ENCODE data around the gene BRD3.
"Not testable (repeated sequence)": the region's sequence is repeated elsewhere in the genome, so short reads cannot be mapped to it uniquely, and the experiment has no call there.

The BRD3 gene

DNA sequence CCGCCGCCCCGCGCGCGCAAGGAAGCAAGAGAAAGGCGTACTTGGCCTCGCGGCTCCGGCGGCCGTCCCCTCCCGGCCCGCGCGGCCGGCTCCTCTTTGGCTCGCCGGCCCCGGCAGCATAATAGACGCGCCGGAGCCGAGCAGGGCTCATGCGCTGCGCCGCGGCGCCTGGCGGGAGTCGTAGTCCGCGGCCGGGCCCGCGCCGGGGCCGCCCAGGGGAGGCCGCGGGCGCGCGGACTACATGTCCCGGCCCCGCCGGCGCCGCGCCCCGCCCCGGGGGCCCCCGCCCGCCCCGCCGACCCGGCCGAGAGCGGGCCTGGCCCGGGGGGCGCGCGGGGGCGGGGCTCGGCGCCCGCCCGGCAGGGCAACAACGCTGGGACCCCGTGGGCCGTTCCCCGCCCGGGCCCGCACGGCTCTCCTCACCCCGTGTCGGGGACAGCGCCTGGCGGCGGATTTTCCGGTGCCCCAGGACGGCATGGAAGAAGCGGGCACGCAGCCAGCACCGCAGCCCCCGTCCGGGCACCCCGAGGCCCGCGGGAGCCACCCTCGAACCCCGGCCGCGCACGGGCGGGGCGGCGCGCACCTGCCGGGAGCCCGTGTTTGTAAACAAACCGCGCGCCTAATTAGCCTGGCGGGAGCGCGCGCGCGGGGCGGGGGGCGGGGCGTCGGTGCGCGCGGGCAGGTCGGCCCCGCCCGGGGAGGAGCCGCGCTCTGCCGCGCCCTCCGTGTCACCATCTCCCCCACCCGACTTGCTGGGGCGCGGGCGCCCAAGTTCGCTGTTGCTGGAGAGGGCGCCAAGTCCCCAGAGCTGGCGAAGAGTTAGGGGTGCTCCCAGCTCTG, at the start of gene BRD3:
TSS of gene BRD3 (minus strand) at position 123 of the 840 bp plus-strand sequence. CDS start 14,549 bp downstream, outside the sequence.
- DNase-seq: peak; percentile 64 to 83

DNA sequence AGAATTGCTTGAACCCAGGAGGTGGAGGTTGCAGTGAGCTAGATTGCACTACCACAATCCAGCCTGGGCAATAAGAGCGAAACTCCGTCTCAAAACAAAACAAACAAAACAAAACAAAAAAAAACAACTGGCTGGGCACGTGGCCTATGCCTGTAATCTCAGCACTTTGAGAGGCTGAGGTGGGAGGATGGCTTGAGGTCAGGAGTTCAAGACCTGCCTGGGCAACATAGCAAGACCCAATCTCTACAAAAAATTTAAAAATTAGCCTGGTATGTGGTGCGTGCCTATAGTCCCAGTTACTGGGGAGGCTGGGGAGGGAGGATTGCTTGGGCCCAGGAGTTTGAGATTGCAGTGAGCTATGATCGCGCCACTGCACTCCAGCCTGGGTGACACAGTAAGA, 44.7 kb upstream of the BRD3 start:
- no peak for DNase-seq

DNA sequence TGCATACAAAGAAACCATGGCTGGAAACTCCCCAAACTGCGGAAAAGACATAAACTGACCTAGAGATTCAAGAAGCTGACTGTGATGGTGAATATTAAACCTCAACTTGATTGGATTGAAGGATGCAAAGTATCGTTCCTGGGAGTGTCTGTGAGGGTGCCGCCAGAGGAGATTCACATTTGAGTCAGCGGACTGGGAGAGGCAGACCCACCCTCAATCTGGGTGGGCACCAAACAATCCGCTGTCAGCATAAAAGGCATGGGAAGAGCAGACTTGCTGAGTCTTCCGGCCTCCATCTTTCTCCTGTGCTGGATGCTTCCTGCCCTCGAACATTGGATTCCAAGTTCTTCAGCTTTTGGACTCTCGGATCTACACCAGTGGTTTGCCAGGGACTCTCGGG, 43.2 kb upstream of the BRD3 start:
- no peak for DNase-seq

DNA sequence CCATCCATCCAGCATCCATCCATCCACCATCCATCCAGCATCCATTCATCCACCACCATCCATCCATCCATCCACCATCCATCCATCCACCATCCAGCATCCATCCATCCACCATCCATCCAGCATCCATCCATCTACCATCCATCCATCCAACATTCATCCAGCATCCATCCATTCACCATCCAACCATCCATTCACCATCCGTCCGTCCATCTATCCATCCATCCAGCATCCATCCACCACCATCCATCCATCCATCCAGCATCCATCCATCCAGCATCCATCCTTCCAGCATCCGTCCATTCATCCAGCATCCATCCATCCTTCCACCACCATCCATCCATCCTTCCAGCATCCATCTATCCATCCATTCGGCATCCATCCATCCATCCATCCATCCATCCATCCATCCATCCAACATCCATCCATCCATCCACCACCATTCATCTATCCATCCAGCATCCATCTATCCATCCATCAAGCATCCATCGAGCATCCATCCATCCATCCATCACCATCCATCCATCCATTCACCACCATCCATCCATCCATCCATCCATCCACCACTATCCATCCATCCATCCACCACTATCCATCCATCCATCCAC, 35.7 kb upstream of the BRD3 start:
- no peak for DNase-seq

DNA sequence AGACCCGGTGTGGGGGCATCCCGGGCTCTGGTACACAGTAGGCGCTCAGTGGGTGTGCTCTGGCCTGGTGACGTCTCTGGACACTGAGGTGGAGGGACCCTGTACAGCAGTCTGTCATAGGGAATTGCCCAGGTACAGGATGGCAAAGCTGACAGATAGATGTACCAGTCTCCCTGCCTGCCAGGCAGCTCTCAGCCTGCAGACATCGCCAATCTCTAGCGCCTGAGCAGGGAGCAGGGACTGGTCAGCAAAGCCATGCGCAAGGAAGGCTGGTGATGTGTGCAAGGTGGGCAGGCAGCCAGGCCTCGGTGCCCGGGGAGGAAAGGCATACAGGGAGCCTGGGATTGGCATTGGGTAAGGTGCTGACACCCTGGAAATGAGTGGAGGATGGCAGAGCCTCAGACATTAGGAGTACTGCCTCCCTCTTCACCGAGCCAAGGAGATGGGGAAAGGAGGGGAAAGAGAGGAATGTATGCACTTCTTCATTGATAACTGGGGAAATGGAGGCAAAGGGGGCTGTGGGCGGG, 33.9 kb upstream of the BRD3 start:
- no peak for DNase-seq

DNA sequence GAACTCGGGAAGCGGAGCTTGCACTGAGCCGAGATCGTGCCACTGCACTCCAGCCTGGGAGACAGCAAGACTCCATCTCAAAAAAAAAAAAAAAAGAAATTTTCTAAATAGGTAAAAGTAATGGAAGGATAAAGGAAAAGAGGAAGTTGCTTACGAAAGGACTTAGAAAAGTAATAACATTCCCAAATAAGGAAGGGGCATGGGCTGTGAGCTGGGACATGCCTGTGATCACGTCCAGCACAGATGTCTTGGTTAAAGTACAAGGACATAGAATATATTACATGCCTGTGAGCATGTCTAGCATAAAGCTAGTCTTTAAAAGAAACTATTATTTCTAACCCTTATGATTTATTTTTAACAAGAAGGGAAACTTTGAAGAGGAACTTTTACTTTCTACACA, 33.3 kb upstream of the BRD3 start:
- DNase-seq: not testable (repeated sequence)

DNA sequence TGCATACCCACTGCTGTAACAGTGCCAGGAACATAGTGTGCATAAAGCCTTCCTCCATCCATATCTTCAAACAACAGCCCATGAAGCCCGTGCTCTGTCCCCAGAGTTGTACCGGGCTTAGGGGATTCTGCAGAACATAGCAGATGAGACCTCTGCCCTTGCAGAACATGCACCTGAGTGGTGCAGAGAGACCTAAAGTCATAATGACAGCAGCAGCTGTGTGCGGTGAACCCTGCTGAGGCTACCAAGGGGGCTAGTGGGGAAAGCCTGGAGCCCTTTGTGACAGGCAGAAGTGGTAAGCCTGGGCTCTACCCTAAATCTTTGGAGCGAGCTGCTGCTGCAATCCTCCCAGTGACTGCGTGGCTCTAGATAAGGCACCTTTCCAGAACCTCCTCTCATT, 32.2 kb upstream of the BRD3 start:
- DNase-seq: no peak

DNA sequence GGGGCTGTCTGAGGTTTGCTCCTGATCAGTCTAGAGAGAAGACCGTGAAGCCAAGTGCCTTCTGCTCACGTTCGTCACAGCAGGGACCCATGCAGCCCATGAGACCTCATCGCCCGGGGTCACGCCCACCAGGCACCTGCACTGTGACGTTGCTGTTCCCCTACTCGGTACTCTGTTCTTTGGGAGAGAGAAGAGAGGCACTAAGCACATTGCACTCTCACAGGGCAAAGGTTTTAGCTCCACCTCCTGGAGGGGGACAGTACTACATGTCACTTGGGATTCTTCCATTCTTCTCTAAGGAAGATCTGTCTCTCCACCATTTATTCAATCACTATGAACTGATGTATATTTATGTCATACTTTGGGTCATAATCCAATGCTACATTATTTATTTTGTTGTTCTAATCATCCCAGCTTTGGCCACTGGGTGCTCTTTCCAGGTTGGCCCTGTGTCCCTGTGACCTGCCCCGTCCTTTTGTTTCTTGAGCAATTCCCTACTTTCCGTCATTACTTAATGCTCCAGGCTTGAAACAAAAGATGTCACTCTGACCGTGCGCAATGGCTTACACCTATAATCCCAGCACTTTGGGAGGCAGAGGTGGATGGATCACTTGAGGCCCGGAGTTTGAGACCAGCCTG, 31.4 kb upstream of the BRD3 start:
- DNase-seq: peak; percentile 53 to 71

DNA sequence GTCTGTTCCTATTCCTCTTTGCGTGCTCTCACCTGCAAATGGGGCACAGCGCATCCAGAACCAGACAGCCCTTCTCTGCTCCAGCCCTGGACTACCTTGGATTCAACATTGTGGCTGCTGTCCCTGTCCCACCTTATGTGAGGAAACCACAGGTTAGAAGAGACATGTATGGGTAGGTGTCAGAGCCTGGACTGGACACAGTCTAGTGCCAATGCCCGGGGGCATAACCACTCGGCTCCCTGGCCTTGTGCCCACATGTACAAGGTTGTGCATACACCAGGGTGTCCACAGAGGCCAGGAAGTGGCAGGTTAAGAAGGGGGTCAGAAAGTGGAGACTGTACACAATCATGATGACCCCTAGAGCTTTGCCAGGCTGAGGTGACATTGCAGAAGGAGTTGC, 22.1 kb upstream of the BRD3 start:
- DNase-seq: no peak

DNA sequence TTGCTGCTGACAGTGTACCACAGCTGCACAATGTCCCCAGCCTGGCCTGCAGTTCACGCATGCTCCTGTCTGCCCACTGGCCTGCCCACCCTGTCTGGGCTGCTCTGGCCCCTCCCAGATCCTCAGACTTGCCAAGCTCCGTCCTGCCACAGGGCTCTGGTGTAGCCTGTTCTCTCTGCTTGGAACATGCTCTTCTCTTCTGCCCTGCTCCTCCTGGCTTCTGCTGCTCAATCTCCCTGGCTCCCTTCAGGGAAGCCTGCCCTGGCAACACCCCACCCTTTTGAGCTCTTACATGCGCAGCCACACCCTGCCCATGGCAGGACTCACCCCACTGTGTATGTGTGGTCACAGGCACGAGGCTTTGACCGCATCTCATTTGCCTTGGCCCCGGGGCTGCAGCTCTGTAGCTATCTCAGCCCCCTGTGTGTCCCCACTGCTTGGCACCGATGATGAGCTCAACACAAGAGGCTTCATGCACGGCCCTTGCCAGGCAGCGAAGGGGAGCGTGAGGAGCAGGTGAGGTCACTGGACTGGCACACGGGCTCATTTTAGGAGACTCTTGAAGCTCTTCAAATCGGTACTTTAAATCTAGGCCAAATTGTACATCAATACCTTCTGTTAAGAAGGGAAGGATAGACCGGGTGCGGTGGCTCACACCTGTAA, 20.4 kb upstream of the BRD3 start:
- DNase-seq: no peak

DNA sequence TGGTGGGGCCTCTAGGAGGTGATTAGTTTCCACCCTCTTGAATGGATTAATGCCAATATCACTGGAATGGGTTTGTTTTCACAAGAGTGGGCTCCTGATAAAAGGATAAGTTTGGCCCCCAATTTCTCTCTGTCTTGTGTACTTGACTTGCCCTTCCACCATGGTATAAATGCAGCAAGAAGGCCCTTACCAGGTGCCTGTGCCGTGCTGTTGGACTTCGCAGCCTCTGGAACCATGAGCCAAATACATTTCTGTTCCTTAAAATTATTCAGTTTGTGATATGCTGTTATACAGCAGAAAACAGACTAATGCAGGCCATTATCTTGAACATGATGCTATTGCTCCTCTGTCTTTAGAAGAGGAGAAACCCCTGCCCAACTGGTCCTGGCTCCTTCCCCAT, 17.8 kb upstream of the BRD3 start:
- DNase-seq: no peak

DNA sequence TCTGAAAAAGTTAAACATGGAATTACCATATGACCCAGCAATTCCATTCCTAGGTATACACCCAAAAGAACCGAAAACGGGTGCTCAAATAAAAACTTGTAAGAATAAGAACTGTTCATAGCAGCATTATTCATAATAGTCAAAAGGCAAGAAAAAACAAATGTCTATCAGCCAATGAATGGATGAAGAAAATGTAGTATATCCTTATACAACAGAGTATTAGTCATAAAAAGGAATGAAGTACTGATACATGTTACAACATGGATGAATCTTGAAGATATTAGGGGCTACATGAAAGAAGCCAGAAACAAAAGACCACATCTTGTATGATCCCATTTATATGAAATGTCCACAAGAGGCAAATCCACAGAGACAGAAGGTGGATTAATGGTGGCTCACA, 15.6 kb upstream of the BRD3 start:
- DNase-seq: no peak

DNA sequence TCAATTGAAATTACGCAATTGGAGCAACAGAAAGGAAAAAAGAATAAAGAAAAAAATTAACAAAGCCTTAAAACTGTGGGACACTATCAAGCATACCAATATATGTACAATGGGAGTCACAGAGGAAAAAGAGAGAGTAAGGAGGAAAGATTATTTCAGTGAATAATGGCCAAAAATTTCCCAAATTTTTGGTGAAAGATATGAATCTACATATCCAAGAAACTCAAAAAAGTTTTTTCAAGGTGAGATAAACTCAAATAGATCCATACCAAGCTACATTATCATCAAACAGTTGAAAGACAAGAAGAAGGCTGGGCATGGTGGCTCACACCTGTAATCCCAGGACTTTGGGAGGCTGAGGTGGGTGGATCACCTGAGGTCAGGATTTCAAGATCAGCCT, 8.8 kb upstream of the BRD3 start:
- DNase-seq: no peak

DNA sequence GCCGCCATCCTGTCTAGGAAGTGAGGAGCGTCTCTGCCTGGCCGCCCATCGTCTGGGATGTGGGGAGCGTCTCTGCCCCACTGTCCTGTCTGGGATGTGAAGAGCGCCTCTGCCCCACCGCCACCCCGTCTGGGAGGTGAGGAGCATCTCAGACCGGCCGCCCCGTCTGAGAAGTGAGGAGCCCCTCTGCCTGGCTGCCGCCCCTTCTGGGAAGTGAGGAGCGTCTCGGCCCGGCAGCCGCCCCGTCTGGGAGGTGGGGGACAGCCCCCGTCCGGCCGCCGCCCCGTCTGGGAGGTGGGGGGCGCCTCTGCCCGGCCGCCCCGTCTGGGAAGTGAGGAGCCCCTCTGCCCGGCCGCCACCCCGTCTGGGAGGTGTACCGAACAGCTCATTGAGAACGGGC, 7.9 kb upstream of the BRD3 start:
- DNase-seq: not testable (repeated sequence)

DNA sequence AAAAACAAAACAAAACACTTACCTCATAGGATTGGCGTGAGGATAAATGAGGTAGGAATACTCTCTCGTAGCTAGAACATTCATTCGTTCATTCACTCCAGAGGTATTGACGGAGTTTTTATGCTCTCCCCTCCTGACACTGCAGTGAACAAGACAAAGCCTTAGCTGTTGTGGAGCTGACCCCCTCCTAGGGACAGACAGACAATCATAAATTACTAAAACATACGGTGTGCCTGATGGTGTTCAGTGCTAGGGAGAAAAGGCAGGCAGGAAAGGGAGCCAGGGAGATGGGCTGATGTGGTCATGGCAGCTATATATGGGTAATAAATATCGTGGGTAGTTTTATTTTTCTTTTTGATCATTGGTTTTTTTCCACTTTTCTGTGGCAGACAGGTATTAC, 5.7 kb upstream of the BRD3 start:
- no peak for DNase-seq

DNA sequence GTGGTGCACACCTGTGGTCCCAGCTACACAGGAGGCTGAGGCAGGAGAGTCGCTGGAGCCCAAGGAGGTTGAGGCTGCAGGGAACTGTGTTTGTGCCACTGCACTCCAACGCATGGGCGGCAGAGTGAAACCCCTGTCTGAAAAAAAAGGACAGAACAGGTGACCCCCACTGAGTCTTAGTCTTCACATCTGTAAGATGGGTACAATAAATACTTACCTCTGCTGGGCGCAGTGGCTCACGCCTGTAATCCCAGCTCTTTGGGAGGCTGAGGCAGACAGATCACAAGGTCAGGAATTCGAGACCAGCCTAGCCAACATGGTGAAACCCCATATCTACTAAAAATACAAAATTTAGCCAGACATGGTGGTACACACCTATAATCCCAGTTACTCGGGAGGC, 4.9 kb upstream of the BRD3 start:
- DNase-seq: not testable (repeated sequence)

DNA sequence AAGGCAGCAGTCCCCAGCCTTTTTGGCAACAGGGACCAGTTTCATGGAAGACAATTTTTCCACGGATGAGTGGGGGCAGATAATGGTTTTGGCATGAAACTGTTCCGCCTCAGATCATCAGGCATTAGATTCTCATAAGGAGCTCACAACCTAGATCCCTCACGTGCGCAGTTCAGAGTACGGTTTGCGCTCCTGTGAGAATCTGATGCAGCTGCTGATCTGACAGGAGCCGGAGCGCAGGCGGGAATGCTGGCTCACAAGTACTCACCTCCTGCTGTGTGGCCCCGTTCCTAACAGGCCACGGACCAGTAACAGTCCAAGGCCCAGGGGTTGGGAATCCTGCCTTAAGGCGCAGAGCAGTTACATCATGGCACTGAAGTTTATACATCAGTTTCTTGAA, 3.3 kb upstream of the BRD3 start:
- DNase-seq: no peak

DNA sequence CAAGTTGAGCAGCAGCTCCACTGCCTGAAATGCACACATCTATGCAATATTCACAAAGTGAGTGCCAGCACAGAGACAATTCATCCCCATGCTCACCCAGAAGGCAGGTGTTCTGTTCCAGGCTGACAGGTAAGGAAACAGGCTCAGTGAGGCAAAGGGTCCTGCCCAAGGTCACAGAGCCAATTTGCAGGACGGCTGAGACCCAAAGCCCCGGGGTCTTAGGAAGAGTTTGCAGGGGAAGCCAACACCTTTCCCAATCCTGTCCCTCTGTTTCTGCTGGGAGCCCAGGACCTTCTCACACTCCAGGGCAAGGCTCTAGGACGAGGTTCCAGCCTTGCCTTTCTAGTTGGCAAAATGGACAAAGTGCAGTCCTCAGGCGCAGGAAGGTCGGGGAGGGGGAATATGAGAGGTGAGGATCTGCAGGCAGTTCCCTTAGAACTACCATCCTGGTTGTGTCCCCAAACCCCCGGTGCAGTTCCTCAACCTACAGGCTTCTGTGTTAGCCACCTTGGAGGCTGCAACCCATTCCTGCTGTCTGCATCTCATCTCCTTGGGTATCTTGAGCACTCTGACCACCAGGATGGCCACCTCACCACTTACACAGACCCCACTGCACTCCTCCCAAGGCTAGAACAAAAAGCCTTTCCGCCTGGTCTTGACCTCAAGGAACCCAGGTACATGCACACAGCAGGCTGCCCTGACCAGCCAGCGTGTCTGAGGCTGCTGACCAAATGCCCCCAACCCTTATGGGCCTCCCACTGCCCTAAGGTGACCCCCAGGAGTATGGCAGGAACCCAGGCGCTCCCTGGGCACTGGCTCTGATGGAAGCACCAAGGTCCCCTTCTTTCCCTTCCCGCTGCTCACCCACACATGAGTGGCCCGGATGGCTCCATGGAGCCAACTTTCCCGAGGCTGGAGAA, 1.9 kb upstream of the BRD3 start:
- no peak for DNase-seq

DNA sequence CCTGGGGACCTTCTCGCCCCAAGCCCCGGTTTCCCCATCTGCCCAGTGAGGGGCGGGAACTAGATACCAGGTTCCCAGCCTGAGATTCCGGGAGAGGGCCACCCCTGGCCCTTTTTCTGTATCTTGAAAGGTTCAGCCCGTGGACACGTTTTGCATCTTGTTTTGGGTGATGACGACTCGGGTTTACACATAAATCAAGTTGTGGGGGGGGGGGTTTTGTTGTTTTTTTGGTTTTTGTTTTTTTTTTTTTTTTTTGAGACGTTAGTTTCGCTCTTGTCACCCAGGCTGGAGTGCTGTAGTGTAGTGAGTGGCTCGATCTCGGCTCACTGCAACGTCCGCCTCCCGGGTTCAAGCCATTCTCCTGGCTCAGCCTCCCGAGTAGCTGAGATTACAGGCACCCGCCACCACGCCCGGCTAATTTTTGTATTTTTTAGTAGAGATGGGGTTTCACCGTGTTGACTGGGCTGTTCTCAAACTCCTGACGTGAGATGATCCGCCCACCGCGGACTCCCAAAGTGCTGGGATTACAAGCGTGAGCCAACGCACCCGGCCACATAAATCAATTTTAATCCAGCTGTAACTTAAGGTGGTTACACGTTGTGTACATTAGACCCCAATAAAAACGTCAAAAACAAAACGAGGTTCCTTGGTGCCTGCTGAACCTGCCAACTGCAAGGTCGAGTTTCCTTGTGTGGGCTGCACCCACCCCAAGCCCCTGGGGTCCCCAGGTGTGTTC, 1.1 kb upstream of the BRD3 start:
- peak in 1 of 2 experiments; percentile 34 for DNase-seq

DNA sequence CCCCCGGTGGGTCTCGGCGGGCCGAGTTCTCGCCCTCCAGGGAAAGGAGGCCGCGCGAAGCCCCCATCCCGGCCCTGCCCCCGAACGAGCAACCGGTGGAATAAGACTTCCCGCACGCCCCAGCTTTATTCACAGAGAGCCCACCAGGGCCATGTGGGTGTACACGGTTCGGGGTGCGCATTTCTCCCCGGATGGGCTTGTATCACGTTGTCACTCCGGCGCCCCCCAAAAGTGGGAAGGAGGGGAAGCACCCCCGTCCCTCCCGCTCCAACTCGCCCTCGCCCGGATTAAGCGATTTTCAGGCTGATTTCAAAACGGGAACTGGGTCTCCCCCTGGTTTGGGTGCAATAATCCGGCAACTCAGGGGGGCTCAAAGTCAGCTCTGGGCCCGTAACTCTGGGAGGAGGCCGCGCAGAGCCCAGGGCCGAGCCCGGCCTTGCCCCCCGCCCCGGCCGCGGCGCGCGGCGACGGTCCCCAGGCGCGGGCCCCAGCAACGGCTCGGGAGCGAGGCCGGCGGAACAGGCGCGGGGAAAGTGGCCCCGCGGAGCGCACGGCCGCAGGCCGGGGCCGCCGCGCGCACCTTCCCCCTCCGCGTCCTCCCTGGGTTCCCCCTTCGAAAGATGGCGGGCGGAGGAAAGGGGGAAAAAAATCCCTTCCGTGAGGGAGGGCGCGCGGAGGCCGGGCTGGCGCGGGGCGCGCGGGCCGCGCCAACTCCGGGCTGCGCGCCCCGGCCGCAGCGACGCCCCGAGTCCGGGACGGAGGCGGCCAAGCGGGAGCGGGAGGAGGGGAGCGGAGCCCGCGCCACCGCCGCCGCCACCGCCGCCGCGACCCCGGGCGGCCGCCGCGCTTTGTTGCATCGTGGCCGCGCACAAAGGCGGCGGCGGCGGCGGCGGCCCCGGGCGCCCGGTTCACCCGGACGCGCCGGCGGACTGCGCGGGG, 644 bp downstream of the BRD3 start:
- DNase-seq: no peak
